HCT116 (cell line): ENCODE measurements around the gene ELAVL1.

Experiments
- CTCF ChIP-seq, 3 experiments: fragments of 200-600 bp in 1 of 3; sonication (generic) in 1 of 3; IDR thresholded peaks in 2 of 3; conservative IDR thresholded peaks in 1 of 3; 2 replicates each; pipeline ENCODE4 v1.5.1; 2012 to 2017; ENCODE audit warnings: low read depth in 2 of 3, low read length in 2 of 3, antibody characterized with exemption in 1 of 3, borderline replicate concordance in 1 of 3, control low read depth in 1 of 3, mild to moderate bottlenecking in 1 of 3, mixed read lengths in 1 of 3, mixed run types in 1 of 3, moderate library complexity in 1 of 3; ENCODE audit not compliant: insufficient read depth in 1 of 3
- EGR1 ChIP-seq: IDR thresholded peaks from 2 replicates; pipeline ENCODE4 v1.6.1; 2012; ENCODE audit warnings: low read depth
- EZH2 ChIP-seq: fragments of 200-600 bp; sonication (generic); IDR thresholded peaks from 2 replicates; pipeline ENCODE4 v1.6.1; 2017; ENCODE audit warnings: antibody characterized with exemption, mixed run types
- EZH2phosphoT487 ChIP-seq: fragments of 200-600 bp; IDR thresholded peaks from 2 replicates; pipeline ENCODE4 v1.6.1; 2018; ENCODE audit warnings: antibody characterized with exemption, borderline replicate concordance
- MAX ChIP-seq: IDR thresholded peaks from 2 replicates; pipeline ENCODE4 v1.6.1; 2012
- POLR2A ChIP-seq: IDR thresholded peaks from 2 replicates; pipeline ENCODE4 v1.7.0; 2011; ENCODE audit warnings: borderline replicate concordance; ENCODE audit not compliant: insufficient read depth, insufficient read length; ENCODE audit errors: extremely low read depth
- POLR2AphosphoS5 ChIP-seq: IDR thresholded peaks from 2 replicates; pipeline ENCODE4 v1.6.1; 2011; ENCODE audit warnings: mild to moderate bottlenecking, low read depth, low read length, moderate library complexity
- SP1 ChIP-seq: IDR thresholded peaks from 2 replicates; pipeline ENCODE4 v1.6.1; 2012; ENCODE audit warnings: low read depth
- SRF ChIP-seq: IDR thresholded peaks from 2 replicates; pipeline ENCODE4 v1.6.1; 2012; ENCODE audit warnings: low read depth
- ZFX ChIP-seq: fragments of 450-650 bp; IDR thresholded peaks from 2 replicates; pipeline ENCODE4 v1.6.1; 2017
- ZNF274 ChIP-seq: fragments of 200-500 bp; sonication (Bioruptor generic); IDR thresholded peaks from 2 replicates; pipeline ENCODE4 v1.6.1; 2014; ENCODE audit warnings: mild to moderate bottlenecking, low read depth, low read length, inconsistent platforms
- TF ChIP-seq, protein P1 (sequence below): IDR thresholded peaks from 2 replicates; pipeline ENCODE4 v1.6.1; 2012; ENCODE audit warnings: low read depth
- TF ChIP-seq, protein P2 (sequence below): IDR thresholded peaks from 2 replicates; pipeline ENCODE4 v1.6.1; 2012

DNA sequence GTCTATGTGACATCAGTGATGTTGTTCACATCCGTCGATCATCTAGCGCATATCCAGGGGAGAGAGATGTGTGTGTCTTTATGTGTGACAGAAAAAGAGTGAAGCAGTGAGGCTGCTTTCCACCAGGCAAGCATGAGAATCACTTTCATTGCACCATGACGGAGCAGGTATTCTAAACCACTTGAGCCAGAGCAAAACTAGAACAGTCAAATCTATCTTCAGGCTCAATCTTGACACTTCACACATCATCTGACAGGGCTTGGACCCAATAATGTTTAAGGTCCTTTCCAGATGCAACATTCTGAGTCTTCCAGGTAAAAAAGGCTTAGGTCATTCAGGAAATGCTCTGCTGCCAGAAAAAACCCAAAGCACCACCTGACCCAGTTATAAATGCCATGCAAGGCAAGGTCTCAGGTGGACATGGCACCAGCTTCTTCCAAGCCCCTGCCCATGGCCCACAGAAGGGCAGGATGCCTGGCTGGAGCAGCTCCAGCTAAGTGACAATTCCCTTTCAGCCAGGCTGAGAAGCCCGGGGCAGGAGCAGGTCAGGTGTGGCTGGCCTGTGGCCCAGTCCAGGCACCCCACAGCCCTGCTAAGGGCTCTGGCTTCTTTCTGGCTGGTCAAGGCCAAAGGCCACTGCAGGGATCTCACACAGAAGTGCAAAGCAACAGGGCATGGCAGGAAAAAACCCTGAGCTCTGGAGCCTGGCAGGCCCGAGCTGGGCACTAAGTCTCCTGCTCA is 5.0 kb downstream of the ELAVL1 start:
- no peak for TF ChIP-seq CTCF (IDR thresholded peaks at IDR 0.05 in 2 of 3, conservative IDR thresholded peaks at IDR 0.05 in 1 of 3; ENCODE audit: borderline replicate concordance in 1 of 3, insufficient read depth in 1 of 3, low read depth in 2 of 3, low read length in 2 of 3)
- TF ChIP-seq, protein P1, sequence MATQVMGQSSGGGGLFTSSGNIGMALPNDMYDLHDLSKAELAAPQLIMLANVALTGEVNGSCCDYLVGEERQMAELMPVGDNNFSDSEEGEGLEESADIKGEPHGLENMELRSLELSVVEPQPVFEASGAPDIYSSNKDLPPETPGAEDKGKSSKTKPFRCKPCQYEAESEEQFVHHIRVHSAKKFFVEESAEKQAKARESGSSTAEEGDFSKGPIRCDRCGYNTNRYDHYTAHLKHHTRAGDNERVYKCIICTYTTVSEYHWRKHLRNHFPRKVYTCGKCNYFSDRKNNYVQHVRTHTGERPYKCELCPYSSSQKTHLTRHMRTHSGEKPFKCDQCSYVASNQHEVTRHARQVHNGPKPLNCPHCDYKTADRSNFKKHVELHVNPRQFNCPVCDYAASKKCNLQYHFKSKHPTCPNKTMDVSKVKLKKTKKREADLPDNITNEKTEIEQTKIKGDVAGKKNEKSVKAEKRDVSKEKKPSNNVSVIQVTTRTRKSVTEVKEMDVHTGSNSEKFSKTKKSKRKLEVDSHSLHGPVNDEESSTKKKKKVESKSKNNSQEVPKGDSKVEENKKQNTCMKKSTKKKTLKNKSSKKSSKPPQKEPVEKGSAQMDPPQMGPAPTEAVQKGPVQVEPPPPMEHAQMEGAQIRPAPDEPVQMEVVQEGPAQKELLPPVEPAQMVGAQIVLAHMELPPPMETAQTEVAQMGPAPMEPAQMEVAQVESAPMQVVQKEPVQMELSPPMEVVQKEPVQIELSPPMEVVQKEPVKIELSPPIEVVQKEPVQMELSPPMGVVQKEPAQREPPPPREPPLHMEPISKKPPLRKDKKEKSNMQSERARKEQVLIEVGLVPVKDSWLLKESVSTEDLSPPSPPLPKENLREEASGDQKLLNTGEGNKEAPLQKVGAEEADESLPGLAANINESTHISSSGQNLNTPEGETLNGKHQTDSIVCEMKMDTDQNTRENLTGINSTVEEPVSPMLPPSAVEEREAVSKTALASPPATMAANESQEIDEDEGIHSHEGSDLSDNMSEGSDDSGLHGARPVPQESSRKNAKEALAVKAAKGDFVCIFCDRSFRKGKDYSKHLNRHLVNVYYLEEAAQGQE, result no peak
- no peak for TF ChIP-seq EZH2
- TF ChIP-seq SP1, result no peak
- no peak for TF ChIP-seq EGR1
- no peak for TF ChIP-seq ZFX
- TF ChIP-seq, protein P2, sequence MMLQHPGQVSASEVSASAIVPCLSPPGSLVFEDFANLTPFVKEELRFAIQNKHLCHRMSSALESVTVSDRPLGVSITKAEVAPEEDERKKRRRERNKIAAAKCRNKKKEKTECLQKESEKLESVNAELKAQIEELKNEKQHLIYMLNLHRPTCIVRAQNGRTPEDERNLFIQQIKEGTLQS, result no peak
- TF ChIP-seq ZNF274, result no peak
- TF ChIP-seq MAX, result no peak
- TF ChIP-seq SRF, result no peak
- no peak for TF ChIP-seq POLR2AphosphoS5
- TF ChIP-seq POLR2A, result no peak
- TF ChIP-seq EZH2phosphoT487, result no peak
